Fibroblast of lung (primary cell): Measurements from ENCODE around the gene SHISA8.

Experiments
- CTCF ChIP-seq, 2 donors: IDR thresholded peaks in 1 of 2; conservative IDR thresholded peaks in 1 of 2; 1 replicate in 1 of 2; 2 replicates in 1 of 2; pipeline ENCODE4 v1.5.1; 2011 to 2012; ENCODE audit warnings: low read length in 2 of 2, control low read depth in 1 of 2, inconsistent platforms in 1 of 2, low read depth in 1 of 2, mild to moderate bottlenecking in 1 of 2
- EZH2 ChIP-seq: IDR thresholded peaks from 2 replicates; pipeline ENCODE4 v1.5.1; 2012; ENCODE audit warnings: low read length, control low read depth, mild to moderate bottlenecking; ENCODE audit errors: missing control alignments

GRCh38 chr22:41914611-41915034 lies 251 bp downstream of the SHISA8 start:
- no peak for TF ChIP-seq CTCF (conservative IDR thresholded peaks at IDR 0.05 in 1 of 2, IDR thresholded peaks at IDR 0.05 in 1 of 2; ENCODE audit: low read depth in 1 of 2, low read length in 2 of 2)
- TF ChIP-seq EZH2 = peak; percentile 20
